ENCODE measurements around the gene MTMR11. TPM values are rescaled to one million over a fixed set of nuclear protein-coding genes. Genes with fewer than 3 reads are reported as not detected.

MTMR11 gene
- total and polyA plus RNA-seq, 2 experiments from 2014 or later, result 2.4 to 3.6 TPM

DNA sequence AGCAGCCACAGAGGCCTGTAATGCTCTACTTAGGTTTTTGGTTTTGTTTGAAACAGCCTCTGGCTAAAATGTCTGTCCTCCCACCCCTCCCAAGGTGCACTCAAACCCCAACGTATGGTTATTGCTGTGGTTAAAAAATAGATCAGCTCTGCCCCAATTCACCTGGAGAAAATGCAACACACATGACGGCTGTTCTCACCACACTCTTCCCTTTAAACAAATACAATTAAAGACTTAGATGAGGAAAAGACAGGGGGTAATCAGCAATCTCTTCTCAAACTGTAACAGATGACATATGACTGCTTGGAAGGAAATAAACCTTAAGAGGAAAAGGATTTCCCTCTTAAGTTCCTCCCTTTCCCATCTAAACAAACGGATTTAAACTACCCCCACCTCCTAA is 6.2 kb upstream of the MTMR11 start:
- H3K27me3 ChIP-seq (ENCODE audit: insufficient read depth), result no peaks in the 10 kb centered on the region
- peaks cover 13% of the 10 kb centered on the region; the same call in 1 of the 2 replicates for H3K36me3 ChIP-seq (ENCODE audit: insufficient read depth)
- no peaks in the 10 kb centered on the region for H3K9me2 ChIP-seq (ENCODE audit: insufficient read depth)
- TF ChIP-seq ZNF331 (CRISPR knock-in tag; IDR thresholded peaks at IDR 0.05; ENCODE audit: low read depth) (no peak), POLR2AphosphoS5 (IDR thresholded peaks at IDR 0.05; ENCODE audit: low read depth) (no peak), STAT1 (IDR thresholded peaks at IDR 0.05; ENCODE audit: unreplicated experiment) (no peak), CREB1 (CRISPR knock-in tag; IDR thresholded peaks at IDR 0.05; ENCODE audit: low read depth) (no peak), EZH2phosphoT487 (IDR thresholded peaks at IDR 0.05; ENCODE audit: unreplicated experiment) (no peak), REST (IDR thresholded peaks at IDR 0.05; ENCODE audit: unreplicated experiment) (no peak), ETS1 (IDR thresholded peaks at IDR 0.05) (no peak), NANOG (IDR thresholded peaks at IDR 0.05; ENCODE audit: borderline replicate concordance) (no peak), JUNB (IDR thresholded peaks at IDR 0.05; ENCODE audit: unreplicated experiment) (no peak), EZH2 (IDR thresholded peaks at IDR 0.05; ENCODE audit: low read depth, unreplicated experiment) (no peak), ZNF114 (CRISPR knock-in tag; IDR thresholded peaks at IDR 0.05) (no peak)
- TF ChIP-seq, protein P1, sequence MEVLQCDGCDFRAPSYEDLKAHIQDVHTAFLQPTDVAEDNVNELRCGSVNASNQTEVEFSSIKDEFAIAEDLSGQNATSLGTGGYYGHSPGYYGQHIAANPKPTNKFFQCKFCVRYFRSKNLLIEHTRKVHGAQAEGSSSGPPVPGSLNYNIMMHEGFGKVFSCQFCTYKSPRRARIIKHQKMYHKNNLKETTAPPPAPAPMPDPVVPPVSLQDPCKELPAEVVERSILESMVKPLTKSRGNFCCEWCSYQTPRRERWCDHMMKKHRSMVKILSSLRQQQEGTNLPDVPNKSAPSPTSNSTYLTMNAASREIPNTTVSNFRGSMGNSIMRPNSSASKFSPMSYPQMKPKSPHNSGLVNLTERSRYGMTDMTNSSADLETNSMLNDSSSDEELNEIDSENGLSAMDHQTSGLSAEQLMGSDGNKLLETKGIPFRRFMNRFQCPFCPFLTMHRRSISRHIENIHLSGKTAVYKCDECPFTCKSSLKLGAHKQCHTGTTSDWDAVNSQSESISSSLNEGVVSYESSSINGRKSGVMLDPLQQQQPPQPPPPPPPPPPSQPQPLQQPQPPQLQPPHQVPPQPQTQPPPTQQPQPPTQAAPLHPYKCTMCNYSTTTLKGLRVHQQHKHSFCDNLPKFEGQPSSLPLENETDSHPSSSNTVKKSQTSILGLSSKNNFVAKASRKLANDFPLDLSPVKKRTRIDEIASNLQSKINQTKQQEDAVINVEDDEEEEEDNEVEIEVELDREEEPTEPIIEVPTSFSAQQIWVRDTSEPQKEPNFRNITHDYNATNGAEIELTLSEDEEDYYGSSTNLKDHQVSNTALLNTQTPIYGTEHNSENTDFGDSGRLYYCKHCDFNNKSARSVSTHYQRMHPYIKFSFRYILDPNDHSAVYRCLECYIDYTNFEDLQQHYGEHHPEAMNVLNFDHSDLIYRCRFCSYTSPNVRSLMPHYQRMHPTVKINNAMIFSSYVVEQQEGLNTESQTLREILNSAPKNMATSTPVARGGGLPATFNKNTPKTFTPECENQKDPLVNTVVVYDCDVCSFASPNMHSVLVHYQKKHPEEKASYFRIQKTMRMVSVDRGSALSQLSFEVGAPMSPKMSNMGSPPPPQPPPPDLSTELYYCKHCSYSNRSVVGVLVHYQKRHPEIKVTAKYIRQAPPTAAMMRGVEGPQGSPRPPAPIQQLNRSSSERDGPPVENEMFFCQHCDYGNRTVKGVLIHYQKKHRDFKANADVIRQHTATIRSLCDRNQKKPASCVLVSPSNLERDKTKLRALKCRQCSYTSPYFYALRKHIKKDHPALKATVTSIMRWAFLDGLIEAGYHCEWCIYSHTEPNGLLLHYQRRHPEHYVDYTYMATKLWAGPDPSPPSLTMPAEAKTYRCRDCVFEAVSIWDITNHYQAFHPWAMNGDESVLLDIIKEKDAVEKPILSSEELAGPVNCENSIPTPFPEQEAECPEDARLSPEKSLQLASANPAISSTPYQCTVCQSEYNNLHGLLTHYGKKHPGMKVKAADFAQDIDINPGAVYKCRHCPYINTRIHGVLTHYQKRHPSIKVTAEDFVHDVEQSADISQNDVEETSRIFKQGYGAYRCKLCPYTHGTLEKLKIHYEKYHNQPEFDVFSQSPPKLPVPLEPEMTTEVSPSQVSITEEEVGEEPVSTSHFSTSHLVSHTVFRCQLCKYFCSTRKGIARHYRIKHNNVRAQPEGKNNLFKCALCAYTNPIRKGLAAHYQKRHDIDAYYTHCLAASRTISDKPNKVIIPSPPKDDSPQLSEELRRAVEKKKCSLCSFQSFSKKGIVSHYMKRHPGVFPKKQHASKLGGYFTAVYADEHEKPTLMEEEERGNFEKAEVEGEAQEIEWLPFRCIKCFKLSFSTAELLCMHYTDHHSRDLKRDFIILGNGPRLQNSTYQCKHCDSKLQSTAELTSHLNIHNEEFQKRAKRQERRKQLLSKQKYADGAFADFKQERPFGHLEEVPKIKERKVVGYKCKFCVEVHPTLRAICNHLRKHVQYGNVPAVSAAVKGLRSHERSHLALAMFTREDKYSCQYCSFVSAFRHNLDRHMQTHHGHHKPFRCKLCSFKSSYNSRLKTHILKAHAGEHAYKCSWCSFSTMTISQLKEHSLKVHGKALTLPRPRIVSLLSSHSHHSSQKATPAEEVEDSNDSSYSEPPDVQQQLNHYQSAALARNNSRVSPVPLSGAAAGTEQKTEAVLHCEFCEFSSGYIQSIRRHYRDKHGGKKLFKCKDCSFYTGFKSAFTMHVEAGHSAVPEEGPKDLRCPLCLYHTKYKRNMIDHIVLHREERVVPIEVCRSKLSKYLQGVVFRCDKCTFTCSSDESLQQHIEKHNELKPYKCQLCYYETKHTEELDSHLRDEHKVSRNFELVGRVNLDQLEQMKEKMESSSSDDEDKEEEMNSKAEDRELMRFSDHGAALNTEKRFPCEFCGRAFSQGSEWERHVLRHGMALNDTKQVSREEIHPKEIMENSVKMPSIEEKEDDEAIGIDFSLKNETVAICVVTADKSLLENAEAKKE (CRISPR knock-in tag; IDR thresholded peaks at IDR 0.05), result no peak
- TF ChIP-seq, protein P2, sequence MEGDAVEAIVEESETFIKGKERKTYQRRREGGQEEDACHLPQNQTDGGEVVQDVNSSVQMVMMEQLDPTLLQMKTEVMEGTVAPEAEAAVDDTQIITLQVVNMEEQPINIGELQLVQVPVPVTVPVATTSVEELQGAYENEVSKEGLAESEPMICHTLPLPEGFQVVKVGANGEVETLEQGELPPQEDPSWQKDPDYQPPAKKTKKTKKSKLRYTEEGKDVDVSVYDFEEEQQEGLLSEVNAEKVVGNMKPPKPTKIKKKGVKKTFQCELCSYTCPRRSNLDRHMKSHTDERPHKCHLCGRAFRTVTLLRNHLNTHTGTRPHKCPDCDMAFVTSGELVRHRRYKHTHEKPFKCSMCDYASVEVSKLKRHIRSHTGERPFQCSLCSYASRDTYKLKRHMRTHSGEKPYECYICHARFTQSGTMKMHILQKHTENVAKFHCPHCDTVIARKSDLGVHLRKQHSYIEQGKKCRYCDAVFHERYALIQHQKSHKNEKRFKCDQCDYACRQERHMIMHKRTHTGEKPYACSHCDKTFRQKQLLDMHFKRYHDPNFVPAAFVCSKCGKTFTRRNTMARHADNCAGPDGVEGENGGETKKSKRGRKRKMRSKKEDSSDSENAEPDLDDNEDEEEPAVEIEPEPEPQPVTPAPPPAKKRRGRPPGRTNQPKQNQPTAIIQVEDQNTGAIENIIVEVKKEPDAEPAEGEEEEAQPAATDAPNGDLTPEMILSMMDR (conservative IDR thresholded peaks at IDR 0.05; ENCODE audit: low read depth in 2 of 2), result no peak
- H3K27me3 Mint-ChIP-seq (ENCODE audit: insufficient read depth, low read depth, poor library complexity), result peaks cover 9% of the 10 kb centered on the region
- H3K79me2 ChIP-seq (replicated peaks; ENCODE audit: insufficient read depth), result no peaks in the 10 kb centered on the region
- ATAC-seq (no peak), DNase-seq (ENCODE audit: low spot score) (no peak)
- H3K4me1 ChIP-seq (ENCODE audit: insufficient read depth), result peaks cover 37% of the 10 kb centered on the region
- no peaks in the 10 kb centered on the region for H3K9me3 Mint-ChIP-seq
- no peaks in the 10 kb centered on the region; the same call in 1 of the 2 replicates for H4K20me1 ChIP-seq (replicated peaks; ENCODE audit: insufficient read depth)
- H3K4me2 ChIP-seq, result no peak overlapping the region
- H2AFZ ChIP-seq, result no peak overlapping the region
- peaks cover 24% of the 10 kb centered on the region for H3K36me3 Mint-ChIP-seq (ENCODE audit: low read depth)
- H3K27ac Mint-ChIP-seq, result no peak overlapping the region; the same call in 1 of the 2 replicates
- peaks cover 46% of the 10 kb centered on the region for H3K4me1 Mint-ChIP-seq
- H3K27ac ChIP-seq (ENCODE audit: low read depth), result no peak overlapping the region
- H3F3A ChIP-seq (replicated peaks; ENCODE audit: low read depth), result peaks cover 9% of the 10 kb centered on the region; the same call in 1 of the 2 replicates
- H3K4me3 ChIP-seq, result no peak overlapping the region
- no peak overlapping the region for H3K4me3 Mint-ChIP-seq

All from GM23338 (cell line).